GM19452 (cell line): ENCODE measurements around the gene FAM193A.
"Not testable (repeated sequence)": the region's sequence is repeated elsewhere in the genome, so short reads cannot be mapped to it uniquely, and the experiment has no call there.

Source experiments
- ATAC-seq: cut with Tn5 transposase; IDR thresholded peaks from one replicate; pipeline ENCODE4 v1.9.1; 2021; ENCODE audit not compliant: unreplicated experiment

Gene FAM193A

DNA sequence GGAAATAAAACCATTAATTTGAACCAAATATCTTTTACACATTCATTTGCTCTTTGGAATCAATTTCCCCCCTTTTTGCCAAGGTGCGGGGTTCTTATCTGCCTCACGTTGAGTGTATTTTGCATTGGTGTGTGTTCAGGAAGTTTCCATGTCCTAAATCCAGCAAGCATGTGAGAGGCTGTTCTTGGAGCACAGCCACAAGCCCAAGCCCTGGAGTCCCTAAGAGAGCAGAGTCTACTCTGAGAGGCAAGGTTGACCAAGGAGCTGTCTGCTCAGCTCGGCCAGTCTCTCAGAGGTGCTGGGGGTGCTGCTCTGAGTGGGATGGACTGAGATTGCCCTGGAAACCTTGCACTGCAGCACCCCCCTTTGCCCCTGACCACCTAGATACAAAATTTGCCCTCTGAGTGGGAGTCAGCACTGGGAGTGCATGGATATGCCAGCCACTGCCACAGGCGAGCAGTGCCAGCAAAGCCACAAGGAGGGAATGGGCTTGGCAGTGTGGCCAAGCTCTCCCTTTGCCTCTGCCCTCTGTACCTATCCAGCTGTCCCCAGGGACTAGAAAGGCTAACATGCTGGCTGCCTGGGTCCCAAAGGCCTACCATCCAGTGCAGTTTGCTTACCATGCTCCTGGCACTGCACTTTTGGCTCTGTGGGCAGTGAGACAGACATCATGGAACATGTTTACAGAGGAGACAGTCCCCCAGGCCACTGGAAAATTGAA is 20.5 kb upstream of the FAM193A start:
- ATAC-seq, result no peak

DNA sequence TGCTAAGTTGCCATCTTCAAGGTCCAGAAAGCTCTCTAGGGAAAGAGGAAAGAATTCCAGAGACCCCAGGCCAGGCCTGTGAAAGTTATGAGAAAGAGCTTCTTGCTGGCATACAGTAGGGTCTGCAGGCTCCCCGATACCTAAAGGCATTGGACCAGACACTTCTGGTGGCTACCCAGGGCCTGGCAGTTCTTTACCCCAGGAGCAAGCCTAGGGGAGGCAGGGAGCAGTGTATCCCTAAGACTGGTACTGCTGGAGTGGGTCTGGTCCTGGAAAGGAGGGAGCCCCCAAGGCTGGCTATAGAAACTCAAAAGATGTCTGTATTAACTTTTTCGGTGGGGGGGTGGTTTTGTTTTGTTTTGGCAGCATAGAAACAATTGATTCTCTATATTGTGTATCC is 19.8 kb upstream of the FAM193A start:
- no peak for ATAC-seq

DNA sequence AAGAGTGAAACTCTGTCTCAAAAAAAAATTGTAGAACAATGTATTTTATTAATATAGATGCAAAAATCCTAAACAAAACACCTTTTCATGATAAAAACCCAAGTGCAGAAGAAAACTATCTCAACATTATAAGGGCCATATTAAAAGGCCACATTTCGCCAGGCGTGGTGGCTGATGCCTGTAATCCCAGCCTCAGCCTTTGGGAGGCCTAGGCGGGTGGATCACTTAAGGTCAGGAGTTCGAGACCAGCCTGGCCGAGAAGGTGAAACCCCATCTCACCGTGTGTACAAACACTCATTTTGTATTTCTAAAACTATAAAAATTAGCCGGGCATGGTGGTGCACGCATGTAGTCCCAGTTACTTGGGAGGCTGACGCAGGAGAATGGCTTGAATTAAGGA is 9.9 kb upstream of the FAM193A start:
- ATAC-seq, result no peak

DNA sequence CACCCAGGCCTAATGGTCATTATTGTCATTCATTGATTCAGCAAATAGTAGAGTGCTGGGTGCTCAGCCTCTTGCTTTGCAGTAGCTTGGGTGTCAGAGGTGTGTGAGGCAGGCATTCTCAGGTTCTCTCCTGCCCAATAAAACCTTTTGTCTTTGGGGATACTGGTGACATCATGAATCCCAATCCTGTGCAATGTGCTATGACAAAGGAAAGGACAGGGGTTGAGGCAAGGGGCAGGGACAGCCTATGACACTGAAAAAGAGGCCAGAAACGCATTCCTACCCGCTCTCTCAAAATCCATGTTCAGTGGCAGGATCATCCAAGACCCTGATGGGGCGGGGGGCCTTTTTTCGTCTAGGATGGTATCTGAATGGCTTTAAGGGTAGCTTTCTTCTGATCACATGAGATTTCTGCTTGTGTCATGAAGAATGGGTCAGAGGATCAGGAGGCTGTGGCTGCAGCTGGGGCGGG is 1.5 kb upstream of the FAM193A start:
- no peak for ATAC-seq

DNA sequence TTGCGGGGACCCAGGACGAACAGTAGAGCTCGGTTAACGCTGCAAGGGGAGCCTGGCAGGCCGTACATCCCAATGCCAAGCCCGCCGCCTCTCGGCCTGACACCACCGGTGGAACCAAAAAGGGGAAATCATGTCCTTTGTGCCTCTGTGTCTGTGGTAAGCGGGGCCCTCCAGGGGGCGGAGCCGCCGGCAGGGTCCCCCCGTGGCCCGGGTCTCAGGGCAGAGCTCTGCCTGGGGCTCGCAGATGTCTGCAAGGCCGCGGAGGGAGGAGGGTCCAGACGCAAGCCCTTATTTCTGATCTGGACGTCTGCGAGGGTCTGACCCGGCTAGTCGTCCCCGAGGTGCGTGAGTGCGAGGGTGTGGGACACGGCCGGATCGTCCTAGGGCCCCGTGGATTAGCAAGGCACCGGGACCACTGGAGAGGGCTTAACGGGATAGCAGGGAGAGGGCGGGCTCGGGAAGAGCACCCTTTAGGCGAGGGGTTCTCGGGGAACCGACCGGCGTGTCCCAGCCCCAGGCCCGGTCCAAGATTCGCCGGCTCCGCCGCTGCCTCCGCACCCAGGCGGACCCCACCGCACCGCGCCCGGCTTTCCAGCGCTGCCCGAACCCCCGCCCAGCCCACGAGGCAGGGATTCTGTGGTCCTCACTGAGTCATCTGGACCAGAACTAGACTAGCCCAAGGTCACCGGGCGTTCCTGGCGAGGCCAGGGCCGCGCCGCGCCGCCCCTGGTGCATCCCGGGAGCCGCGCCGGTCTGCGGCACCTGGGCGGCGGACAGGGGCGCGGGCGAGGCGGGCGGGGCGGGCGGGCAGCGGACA is 863 bp upstream of the FAM193A start:
- ATAC-seq, result no peak

DNA sequence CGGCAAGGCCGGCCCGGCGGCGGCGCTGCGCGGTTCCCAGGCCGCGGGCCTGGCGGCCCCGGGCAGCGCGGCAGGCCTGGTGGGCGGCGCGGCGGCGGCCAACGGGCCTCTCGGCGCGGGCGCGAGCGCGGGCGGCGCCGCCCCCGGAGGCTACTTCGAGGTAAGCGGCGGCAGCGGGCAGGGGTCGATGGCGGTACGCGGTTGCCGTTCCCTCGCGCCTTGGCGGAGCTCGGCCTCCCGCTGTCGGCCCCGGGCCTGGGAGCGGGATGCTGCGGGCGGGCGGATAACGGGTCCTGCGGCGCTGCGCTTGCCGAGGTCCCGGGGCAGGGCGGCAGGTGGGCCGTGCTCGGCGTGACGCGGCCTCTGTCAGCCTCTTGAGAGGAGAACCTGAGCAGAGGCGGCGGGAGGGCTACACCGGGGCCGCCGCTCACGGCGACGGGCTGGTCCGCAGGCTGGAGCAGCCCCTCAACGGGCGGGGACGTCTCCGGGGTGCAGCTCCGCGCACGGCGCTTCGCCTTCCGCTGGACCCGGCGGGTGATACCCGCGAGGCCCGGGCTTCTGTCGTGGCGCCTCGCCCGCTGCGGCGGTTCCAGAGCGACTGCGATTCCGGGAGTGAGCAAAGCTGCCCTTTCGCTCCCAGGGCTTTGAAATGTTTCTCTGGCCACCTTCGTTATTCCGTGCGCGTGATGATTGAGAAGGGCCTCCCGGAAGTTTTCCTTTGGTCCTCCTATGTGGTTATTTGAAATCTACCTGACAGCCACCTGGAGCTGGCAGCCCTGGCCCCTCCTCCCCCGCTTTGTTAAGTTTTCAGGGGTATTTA is 774 bp downstream of the FAM193A start:
- peak; percentile 11 for ATAC-seq

DNA sequence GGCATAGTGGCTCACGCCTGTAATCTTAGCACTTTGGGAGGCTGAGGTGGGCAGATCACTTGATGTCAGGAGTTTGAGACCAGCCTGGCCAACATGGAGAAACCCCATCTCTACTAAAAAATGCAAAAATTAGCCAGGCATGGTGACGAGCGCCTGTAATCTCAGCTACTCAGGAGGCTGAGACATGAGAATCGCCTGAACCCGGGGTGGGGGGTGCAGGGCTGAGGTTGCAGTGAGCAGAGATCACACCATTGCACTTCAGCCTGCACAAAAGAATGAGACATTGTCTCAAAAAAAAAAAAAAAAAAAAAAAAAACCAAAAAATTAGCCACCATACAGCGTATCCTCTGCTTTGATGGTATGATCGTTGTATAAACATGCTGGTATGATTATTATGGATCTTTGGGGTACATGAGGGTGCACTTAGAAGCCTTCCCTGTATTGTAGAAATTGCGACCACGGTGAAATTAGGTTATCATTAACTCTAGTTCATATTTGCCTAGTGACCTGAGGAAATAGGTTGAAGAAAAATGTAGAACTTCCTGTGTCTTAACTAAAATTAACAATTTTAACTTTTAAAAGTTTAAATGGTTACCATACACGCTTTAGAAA is 7.2 kb downstream of the FAM193A start:
- not testable (repeated sequence) for ATAC-seq

DNA sequence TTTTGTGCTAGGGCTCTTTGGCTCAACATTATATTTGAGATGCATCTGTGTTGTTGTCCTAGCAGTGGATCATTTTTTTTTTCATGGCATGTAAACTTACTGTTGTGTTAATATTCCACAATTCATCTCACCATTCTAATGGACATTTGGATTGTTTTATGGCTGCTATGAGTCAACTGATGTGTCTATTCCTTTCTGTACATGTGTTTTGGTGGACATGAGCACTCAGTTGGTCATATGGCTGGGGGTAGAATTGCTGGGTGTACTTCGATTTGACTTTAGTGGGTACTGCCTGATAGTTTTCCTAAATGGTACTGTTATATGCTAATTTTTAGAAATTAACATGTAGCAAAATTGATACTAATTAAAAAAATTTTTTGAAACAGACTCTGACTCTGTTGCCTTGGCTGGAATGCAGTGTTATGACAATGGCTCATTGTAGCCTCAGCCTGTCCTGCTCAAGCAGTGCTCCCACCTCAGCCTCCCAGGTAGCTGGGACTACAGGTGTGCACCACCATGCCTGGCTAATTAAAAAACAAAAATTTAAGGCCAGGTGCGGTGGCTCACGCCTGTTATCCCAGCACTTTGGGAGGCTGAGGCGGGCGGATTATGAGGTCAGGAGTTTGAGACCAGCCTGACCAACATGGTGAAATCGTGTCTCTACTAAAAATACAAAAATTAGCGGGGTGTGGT is 9.0 kb downstream of the FAM193A start:
- ATAC-seq, result no peak

DNA sequence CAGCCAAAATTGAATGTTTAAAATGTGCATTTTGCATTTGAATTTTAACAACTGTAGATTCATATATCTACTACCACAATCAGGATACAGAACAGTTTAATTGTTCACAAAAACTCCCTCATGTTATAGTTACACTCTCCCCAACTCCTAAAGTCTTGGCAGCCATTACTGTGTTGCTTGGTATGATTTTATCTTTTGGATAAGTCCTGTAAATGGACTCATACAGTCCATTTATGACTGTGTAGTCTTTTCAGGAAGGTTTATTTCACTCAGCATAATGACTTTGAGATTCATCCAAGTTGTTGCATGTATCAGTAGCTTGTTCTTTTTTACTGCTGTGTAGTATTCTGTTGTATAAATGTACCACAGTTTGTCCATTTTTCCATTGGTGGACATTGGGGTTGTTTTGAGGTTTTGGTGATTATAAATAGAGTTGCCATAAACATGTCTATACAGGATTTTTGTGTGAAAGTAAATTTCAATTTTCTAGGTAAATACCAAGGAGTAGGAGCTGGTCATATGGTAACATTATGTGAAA is 9.9 kb downstream of the FAM193A start:
- no peak for ATAC-seq

DNA sequence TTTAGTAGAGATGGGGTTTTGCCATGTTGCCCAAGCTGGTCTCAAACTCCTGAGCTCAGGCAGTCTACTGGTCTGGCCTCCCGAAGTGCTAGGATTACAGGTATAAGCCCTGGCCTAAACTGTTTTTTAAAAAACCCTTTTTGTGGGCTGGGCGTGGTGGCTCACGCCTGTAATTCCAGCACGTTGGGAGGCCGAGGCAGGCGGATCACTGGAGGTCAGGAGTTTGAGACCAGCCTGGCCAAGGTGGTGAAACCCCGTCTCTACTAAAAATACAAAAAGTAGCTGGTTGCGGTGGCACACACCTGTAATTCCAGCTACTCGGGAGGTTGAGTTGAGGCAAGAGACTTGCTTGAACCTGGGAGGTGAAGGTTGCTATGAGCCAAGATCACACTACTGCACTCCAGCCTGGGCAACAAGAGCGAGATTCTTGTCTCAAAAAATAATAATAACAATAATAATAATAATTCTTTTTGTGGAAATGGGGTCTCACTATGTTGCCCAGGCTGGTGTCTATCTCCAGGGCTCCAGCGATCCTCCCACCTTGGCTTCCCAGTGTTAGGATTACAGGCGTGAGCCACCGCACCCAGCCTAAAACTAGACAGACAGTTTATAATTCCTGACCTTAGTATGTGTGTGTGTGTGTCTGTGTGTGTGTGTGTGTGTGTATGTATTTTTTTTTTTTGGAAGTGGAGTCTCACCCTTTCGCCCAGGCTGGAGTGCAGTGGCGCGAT is 10.7 kb downstream of the FAM193A start:
- not testable (repeated sequence) for ATAC-seq

DNA sequence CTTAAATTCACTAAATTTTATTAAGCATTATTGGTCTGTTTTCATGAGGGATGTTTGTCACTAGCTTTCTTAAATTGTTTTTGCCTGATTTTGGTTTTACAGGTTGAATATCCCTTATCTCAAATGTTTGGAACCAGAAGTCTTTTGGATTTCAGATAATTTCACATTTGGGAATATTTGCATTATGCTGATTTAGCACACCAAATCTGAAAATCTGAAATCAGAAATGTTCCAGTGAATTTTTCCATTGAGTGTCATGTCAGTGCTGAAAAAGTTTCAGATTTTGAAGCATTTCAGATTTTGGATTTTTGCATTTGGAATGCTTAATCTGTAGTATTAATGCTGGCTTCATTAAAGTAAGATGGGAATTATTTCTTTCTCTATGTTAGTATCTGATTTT is 14.7 kb downstream of the FAM193A start:
- ATAC-seq, result no peak

DNA sequence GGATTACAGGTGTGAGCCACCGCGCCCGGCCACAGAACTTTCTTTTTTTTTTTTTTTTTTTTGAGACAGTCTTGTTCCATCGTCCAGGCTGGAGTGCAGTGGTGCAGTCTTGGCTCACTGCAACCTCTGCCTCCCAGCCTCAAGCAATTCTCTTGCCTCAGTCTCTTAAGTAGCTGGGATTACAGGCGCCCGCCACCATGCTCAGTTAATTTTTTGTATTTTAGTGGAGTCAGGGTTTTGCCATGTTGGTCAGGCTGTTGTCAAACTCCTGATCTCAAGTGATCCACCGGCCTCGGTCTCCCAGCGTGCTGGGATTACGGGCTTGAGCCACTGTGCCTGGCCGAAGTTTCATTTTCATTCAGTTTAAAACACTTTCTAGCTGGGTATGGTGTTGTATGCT is 16.4 kb downstream of the FAM193A start:
- no peak for ATAC-seq

DNA sequence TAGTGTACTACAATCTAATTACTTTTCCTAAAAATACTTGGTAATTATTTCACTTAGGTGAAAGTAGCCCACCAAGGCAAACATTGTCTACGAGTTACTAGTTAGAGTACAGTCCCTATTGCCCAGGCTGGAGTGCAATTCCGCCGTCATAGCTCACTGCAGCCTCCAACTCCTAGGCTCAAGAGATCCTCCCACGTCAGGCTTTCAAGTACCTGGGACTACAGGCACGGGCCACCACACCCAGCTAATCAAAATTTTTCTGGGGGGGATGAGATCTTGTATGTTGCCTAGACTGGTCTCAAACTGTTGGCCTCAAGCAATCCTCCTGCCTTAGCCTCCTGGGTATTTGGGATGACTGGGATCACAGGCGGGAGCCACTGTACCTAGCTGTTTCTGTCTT is 21.9 kb downstream of the FAM193A start:
- no peak for ATAC-seq

DNA sequence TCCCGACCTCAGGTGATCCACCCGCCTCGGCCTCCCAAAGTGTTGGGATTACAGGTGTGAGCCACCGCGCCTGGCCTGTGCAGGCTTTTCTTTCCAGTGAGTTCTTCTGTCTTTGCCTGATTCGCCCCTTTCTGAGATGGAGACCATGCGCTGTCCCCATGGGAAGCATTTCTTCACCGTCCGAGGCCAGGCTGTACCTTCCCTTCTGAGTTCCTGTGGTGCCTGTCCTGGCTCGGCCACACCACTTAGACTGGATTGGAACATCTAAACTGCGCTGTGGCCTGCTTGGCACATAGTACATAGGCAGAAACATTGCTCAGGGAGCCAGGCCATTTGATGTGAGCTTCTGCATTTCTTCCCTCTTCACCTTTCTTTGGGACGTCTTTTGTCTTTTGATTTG is 23.7 kb downstream of the FAM193A start:
- no peak for ATAC-seq

DNA sequence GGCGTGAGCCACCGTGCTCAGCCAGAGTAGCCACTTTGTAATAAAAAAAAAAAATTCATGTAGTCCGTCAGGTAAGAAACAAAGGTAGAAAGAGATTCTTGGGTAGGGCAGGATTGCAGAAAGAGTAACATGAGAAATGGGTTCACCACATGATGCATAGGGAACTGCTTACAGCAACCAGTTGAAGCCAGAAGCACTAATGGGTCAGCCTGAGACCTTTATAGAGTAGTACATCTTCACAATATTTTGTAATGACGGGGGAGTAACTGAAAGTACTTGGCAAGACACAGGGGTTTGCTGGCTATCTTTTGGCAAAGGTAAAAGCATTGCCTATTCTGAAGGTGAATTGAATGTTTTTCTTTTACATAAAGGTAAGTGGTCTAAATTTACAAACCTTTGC is 29.1 kb downstream of the FAM193A start:
- ATAC-seq, result no peak

DNA sequence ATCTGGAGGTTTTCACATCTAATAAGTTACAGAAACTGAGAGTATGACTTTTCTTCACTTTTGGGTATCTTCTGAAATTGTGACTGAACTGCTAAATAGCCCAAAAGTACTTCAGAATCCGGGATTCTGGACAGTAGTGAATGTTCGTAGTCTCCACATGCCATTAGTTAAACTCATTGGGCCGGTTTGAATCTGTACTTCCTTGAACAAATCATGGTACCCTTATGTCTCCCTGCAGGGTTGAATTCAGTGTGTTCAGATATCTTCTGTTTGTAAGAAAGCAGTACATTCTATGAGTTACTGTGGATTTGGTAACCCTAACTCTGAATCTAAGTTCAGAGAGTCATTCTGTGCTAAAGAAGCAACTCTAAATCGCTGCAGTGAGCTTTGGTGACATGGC is 33.6 kb downstream of the FAM193A start:
- no peak for ATAC-seq

DNA sequence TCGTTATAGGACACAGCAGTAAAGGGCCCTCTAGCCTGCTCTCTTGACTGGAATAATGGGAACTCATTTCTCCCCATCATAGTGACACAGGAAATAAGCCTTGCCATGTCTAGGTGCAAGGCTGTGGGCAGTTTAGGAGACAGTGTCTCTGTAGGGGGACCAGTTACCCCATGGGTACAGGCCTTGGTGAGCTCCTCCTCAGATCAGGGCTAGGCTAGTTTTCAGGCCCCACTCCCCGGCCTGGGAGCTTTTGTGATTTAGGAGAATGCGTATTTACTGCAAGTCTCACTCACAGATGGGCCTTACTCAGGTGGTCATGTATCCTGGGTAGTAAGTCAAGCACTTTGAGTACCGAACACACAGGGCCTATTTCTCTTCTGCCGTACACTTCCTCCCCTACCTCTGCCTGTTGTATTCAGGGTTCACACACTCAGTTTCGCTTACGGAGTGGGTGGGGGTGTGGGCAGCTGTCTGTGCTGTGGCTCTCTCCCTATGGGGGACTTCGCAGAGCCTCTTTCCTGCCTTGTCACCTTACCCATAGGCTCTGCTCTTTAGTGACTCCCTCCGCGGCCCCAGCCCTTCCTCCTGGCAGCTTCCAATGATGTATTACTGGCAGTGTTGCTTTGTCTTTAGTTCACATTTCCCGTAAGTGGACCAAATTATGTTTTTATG is 34.2 kb downstream of the FAM193A start:
- peak; percentile 88 for ATAC-seq

DNA sequence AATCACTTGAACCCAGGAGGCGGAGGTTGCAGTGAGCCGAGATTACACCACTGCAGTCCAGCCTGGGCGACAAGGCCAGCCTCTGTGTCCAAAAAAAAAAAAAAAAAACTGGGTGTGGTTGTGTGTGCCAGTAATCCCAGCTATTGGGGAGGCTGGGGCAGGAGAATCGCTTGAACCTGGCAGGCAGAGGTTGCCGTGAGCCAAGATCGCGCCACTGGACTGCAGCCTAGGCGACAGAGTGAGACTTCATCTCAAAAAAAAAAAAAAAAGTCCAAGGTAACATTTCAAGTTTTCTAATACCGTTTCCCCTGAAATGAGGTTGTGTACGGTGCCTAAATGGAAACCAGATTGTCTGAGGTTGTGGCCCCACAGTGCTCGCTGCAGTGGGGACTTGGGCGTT is 35.6 kb downstream of the FAM193A start:
- ATAC-seq, result no peak

DNA sequence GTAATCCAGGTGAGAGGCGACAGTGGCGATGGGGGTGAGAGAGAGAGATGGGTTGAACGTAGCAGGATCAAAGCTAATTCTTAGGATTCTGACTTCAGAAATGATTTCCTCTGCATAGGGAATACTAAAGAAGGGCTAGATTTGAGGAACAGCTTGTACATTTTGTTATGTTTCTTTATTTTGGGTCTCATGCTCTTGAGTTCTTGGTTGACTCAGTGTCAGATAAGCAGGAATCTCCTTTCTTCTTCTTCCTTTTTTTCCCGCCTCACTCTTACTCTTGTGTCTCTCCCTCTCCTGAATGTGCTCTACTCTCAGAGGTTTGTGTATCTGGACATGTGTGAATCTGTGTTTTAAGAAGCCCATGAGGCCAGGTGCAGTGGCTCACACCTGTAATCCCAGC is 36.4 kb downstream of the FAM193A start:
- no peak for ATAC-seq
